ENCODE measurements around the gene CYP4F22.
A peak's percentile ranks its signal among the peaks of the same experiment; 100 is the strongest.

CYP4F22 gene

DNA sequence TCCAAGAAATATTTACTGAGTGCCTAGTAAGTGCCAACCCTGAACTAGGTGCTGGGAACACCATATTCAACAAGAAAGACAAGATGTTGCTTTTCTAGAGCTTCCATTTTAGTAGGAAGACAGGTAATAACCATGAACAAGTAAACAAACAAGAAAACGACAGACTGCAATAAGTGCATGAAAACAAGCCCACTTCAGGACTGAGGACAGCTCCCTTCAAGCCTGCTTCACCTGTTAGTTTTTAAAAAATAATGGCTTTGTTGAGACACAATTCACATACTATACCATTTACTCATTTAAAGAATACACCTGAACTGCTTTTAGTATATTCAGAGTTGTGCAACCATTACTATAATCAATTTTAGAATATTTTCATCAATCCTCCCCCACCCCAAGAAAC, 30.4 kb downstream of the CYP4F22 start:
- DNase-seq: no peak

DNA sequence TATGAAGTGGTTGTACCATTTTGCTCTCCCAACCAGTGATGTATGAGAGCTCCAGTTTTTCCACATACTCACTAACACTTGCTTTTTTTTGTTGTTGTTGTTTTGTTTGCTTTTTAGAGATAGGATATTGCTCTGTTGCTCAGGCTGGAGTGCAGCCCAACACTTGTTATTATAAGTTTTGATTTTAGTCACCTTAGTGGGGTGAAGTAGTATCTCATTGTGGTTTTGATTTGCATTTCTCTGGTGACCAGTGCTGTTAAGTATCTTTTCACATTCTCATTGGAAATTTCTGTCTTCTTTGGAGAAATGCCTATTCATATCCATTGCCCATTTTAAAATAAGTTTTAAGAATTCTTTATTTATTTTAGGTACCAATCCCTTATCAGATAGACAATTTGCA, 31.3 kb downstream of the CYP4F22 start:
- no peak for DNase-seq

DNA sequence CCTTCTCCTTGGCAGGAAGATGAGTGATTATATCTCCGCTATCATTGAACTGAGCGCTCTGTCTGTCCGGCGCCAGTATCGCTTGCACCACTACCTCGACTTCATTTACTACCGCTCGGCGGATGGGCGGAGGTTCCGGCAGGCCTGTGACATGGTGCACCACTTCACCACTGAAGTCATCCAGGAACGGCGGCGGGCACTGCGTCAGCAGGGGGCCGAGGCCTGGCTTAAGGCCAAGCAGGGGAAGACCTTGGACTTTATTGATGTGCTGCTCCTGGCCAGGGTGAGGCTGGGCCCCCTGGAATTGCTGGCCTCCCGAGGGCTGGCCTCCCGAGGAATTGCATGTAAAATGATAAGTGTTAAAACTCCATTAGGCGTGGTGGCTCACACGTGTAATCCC, 32.1 kb downstream of the CYP4F22 start:
- no peak for DNase-seq

DNA sequence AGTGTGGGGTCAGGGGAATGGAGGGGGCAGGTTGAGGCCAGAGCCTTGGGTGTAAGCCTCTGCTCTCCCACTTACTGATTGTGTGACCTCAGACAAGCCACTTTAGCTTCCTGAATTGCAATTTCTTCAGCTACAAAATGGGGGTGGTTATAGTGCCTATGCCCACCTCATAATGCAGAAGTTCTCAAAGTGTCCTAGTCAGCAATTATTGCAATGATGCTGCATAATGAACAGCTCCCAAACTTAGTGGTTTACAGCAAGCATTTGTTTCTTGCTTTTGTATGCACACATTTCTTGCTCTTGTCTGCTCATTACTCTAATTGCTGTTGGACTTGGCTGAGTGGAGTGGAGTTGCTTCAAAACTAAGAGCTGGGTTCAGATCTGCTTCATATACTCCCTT, 36.0 kb downstream of the CYP4F22 start:
- DNase-seq: no peak

DNA sequence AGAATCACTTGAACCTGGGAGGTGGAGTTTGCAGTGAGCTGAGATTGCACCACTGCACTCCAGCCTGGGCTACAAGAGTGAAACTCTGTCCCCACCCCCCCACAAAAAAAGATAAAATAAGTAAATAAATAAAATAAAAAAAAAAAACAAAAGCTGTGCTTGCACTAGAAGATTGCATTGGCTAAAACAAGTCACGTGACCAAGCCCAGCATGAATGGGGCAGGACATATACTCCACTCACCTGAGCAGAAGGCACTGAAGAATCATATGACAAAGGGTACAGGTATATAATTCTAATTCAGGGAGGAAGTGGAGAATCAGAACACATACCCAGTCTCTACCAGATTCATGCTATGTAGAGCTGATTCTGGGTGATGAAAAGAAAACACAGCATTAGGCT, 36.6 kb downstream of the CYP4F22 start:
- DNase-seq: no peak

DNA sequence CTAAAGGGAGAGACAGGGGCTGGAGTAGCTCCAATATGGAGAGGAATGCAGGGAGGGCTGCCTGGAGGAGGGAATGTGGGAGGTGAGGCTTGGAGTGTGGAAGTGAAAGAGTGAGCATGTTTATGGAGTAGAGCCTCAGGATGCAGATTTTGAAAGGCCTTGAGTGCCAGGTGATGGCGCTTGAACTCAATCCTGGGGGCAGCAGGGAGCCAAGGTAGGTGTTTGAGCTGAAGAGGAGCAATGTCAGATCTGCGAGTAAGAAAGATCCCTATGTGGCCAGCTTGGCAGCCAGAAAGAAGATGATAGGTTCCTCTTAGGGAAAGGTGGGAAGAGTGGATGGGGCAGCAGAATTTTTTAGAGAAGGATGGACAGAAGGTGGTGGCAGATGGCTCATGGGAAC, 40.3 kb downstream of the CYP4F22 start:
- DNase-seq: no peak

DNA sequence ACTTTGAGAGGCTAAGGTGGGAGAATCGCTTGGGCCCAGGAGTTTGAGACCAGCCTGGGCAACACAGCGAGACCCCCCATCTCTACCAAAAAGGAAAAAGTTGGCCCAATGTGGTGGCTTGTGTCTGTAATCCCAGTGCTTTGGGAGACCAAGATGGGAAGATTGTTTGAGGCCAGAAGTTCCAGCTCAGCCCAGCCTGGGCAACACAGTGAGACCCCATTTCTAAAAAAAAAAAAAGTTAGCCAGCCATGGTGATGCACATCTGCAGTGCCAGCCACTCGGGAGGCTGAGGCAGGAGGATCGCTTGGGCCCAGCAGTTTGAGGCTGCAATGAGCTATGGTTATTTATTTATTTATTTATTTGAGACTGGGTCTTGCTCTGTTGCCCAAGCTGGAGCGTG, 41.3 kb downstream of the CYP4F22 start:
- no peak for DNase-seq

DNA sequence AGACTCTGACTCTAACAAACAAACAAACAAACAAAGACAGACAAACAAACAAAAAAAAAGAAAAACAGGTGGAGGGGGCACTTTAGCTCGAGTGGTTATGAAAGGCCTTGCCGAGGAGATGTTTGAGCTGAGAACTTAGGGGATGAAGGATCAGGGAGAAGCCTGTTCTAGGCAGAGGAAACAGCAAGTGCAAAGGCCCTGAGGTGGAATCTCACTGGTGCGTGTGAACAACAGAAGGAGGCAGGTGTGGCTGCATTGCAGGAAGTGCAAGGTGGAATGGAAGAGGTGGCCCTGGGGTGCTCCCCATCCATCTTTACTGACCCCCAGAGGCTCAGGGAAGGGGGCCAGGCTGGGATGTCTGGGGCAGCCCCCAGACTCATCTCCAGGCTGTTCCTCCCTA, 41.9 kb downstream of the CYP4F22 start:
- no peak for DNase-seq

DNA sequence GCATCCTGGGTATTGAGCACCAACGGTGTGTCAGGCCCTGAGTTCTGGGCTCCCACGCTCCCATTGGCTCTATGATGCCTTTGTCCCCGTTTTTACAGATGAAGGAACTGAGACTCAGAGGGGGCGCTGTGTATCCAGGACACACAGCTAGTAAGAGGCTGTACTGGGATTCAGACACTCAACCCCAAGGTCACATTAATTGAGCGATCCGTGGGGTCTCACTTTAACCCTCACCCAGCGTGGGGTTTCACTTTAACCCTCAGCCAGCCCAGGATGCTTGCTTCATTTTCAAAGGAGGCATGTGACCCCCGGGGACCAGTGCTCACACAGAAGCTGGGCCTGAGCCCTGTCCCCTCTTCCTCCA, 42.6 kb downstream of the CYP4F22 start:
- no peak for DNase-seq

DNA sequence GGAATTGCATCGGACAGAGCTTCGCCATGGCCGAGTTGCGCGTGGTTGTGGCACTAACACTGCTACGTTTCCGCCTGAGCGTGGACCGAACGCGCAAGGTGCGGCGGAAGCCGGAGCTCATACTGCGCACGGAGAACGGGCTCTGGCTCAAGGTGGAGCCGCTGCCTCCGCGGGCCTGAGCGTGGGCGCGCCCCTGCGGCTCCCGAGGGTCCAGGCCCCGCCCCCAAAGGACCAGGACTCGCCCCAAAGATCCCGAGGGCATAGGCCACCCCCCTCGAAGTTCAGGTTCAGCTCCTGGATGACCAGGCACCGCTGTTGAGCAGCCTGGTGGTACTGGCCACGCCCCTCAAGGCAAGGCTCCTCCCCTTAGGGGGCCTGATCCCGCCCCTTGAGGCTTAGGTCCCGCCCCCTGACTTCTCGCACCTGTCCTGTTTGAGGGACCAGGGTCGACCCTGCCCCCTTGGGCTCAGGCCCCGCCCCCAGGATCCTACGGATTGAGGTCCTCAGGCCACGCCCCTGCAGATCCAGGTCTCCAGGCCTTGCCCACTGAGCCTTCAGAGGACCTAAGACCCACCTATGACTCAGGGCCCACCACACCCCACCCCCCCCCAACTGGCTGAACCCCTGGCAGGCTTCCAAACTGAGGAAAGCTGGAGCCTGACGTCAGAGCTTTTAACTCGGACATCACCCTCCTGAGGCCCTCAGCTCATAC, 43.1 kb downstream of the CYP4F22 start:
- no peak for DNase-seq

DNA sequence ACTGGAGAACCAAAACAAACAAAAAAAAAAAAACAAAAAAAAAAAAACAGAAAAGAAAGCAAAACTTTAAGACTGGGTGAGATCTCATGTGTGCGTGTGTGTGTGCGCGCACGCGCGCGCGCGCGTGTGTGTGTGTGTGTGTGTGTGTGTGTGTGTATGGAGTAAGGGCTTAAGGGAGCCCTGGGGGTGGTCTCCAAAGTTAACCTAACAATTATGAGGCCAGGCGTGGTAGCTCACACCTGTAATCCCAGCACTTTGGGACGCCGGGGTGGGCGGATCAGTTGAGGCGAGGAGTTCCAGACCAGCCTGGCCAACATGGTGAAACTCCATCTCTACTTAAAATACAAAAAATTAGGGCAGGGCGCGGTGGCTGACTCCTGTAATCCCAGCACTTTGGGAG, 46.7 kb downstream of the CYP4F22 start:
- no peak for DNase-seq

DNA sequence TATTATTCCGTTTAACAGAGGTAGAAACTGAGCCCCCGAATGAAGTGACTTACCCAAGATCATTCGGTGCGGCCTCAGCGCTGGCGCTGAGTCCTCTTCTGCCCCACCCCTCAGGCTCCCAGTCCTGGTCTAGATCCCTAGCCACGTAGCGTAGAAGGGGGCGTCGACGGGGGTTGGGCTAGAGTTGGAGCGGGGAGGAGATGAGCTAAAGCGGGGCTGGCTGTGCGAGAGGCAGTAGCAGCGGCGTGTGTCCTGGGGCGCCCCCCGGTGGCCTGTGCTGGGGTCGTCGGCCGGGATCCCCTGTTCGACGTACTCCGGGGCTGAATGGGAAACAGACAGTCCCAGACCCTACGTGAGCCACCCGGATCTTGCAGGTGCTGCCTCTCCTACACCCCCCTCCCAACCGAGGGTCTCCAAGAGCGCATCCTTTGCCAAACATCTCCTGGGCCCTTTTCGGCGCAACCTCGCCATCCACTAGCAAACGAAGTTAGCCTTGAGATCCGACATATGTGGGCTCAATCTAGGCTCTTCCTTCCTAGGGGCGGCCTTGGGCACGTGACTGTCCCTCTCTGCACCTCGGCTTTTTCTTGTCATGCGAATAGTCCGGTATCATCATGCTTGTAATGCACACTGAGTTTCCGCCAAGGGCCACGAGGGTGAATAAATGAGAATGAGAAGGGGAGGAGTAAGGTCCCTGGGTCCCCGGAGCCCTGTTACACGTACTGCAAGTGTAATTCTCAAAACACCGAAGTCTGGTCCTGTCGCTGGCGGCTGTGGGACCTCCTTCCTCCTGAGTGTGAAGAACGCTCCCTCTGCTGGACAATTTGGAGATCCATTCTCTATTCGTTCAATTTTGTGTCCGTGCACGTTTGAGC, 47.7 kb downstream of the CYP4F22 start:
- DNase-seq: peak; percentile 93

DNA sequence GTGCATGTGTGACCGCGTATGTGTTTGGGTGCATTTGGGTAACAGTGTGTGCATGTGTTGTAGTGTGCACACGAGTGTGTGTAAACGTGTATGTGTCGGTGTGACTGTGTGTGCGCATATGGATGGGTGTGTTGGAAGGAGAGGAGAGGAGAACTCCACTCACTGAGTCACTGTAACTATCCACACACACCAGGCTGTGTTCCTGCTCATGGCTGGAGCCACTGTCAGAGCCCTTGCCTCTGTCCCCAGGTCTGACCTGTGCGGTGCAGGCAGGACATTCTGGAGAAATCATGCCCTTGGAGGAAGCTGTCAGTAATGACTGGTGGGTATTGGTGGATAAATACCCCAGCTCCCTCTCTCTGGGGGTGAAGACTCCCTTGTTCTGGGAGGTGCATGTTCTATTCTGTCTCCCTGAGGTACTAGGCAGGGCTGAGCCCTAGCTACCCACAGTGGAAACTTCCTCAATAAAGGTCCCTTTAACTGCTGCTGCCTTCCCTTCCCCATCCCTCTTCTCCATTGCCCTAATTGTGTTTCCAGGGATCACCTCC, 48.4 kb downstream of the CYP4F22 start:
- DNase-seq: no peak

DNA sequence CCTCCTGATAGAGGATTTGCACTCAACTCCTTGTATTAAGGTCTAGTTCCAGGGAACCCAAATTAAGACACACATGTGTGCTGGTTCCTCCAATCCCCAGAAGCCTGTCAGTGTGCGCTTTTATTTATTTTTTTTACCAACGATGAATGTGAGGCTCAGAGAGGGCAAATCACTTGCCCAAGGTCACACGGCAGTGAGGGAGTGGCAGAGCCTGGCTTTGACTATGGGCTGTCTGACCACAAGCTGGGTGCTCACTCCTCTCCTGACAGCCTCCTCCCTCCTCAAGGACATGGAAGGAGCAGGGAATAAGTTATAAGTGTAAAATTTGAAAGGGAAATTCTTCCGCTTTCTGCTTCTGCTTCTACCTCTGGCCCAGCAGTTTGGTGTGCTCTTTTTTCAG, 48.9 kb downstream of the CYP4F22 start:
- no peak for DNase-seq

DNA sequence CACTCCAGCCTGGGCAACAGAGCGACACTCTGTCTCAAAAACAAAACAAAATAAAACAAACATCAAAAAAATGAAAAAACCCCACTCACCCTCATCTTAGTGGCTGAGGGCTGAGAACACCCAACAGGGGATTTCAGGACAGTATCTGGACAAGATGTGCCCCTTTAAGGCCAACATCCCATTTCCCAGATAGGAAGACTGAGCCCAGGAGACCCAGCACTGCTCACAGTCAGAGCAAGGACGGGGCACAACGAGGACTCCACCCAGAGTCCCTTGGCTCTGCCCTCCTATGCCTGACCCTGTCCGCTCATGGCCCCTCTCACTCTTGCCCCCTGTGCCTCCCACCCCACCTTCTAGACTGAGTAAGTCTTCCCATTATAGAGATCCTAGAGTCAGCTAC, 53.8 kb downstream of the CYP4F22 start:
- DNase-seq: no peak

DNA sequence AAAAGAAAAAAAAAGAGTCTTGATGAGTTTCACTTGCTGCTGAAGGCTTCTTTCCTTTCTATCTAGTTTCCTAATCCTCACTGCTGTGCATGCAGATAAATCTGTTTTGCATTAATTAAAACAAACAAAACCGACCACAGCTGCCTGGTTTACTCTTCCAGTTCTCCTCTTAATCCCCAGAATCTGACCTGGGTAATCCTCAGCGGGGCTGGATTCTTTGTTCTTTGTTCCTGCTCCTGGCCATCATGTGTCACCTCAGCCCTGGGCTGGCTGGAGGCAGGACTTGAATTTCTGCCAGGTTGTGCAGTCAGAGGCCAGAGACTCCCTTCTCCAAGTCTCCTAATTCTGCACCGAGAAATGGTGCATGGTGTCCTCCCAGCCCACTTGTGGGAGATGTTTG, 54.5 kb downstream of the CYP4F22 start:
- no peak for DNase-seq

DNA sequence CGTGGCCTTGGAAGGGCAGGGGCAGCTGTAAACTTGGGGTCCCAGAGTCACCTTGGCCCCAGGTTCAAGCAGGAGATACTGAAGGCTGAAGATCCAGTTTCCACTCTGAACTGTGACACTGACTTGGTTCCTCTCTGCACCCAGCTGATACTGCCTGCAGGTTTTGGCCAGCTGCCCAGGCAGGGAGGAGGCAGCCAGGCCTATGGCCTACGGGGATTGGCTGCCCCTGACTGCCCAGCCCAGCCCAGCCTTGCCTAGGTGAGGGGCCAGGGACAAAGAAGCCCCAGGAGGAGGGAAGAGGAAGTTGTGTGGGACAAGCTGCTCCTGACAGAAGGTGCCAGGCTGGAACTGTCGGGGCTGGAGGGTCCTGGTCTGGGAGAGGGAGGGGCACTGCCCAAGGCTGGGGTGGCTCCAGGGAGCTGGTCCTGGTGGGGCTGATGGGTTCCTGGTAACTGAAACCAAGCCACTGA, 55.0 kb downstream of the CYP4F22 start:
- DNase-seq: peak; percentile 17

DNA sequence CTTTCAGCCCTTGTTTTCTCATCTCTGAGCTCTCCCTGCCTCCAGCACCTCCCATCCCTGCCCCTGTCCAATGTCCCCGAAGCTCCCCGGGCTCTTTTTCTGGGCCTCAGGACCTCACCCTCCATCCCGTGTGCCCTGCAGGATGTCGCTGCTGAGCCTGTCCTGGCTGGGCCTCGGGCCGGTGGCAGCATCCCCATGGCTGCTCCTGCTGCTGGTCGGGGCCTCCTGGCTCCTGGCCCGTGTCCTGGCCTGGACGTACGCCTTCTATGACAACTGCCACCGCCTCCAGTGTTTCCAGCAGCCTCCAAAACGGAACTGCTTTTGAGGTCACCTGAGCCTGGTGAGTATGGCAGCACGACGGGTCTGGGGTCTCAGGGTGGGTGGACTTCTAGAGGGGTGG, 55.6 kb downstream of the CYP4F22 start:
- DNase-seq: no peak

DNA sequence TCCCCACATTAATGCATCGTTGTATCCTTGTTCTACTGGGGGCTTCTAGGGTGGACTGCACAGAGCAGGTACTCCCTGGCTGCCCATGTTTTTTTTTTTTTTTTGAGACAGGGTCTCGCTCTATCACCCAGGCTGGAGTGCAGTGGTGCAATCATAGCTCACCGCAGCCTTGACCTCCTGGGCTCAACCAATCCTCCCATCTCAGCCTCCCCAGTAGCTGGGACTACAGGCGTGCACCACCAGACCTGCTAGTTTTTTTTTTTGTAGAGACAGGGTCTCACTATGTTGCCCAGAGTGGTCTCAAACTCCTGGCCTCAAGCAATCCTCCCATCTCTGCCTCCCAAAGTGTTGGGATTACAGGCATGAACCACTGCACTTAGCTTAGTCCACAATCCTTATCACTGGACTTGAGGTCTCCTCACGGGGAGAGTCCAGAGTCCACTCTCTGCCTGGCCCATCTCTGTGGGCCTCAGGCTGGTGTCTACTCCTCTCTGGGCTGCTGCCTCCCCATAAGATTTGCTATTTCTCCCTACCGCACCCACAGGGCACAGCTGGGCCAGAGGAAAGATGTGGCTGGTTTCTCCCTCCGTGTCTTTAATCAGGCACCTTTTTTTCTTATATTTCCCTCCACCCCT, 56.3 kb downstream of the CYP4F22 start:
- no peak for DNase-seq

DNA sequence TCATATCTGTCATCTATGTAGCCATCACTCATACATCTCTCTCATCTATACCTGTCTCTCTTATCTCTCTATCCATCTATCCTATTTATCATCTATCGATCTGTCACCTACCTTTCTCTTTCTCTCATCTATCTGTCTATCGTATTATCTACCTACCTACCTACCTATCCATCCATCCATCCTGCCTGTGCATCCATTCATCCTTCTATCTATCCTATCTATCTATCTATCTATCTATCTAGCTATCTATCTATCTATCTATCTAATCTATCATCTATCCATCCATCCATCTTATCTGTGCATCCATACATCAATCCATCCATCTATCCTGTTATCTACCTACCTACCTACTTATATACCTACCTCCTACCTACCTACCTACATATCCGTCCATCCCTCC, 62.1 kb downstream of the CYP4F22 start:
- no peak for DNase-seq

DNA sequence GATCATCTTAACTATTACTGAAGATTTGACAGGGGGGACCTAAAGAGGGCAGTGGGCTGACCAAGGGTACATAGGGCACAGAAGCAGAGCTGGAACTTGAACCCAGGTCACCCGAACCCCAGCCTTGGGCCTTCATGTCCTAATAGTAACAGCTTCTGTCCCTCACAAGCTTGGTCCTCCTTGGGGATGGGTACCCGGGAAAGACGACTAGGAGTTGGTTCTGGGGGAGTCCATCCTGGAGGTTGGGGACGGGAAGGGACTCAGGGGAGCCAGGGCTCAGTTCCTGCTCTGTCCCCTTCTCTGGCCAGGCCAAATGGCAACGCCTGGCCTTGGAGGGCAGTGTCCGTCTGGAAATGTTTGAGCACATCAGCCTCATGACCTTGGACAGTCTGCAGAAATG, 67.1 kb downstream of the CYP4F22 start:
- no peak for DNase-seq

DNA sequence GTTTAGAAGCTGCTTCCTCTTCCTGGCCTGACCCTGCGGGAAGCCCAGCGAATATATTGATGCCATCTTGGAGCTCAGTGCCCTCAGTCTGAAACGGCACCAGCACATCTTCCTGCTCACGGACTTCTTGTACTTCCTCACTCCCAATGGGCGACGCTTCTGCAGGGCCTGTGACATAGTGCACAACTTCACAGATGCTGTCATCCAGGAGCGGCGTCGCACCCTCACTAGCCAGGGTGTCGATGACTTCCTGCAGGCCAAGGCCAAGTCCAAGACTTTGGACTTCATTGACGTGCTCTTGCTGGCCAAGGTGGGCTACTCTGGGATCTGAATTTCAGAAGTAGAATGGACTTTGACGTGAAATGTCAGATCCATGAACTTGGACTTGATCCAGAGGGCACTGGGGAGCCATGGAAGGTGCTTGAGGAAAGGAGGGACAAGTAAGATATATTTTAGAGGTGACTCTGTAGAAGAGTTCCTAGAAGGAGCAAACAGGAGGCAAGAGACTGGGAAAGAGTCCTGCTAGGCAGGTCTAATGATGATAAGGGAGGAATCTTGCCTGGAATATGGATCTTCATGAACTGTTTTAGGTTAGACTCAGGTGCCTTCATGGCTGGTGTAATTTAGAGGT, 68.3 kb downstream of the CYP4F22 start:
- DNase-seq: no peak

DNA sequence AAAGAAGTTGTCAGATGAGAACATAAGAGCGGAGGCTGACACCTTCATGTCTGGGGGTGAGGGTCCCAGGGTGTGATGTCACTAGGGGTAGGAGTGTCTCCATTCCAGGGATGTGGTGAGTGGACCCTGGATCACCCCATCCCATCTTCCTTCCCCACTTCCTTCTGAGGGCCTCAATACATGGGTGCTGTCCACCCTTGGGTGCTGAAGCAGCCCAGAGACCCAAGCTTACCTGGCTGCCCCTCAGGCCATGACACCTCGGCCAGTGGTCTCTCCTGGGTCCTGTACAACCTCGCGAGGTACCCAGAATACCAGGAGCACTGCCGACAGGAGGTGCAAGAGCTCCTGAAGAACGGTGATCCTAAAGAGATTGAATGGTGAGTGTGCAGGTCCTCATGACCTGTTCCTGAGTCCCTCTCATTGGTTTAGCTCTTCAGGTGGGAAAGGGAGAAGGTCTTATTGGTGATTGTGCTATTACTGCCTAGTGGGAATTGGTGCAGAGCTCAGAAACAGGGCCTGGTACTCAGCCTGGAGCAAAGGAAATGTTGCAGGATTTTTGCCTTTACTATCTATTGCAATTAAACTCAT, 69.0 kb downstream of the CYP4F22 start:
- no peak for DNase-seq

Measured in NCI-H226 (cell line).